GM23338 (cell line): ENCODE results near the gene YPEL2.

Experiments used
- ETS1 ChIP-seq: IDR thresholded peaks from 2 replicates; pipeline ENCODE4 v1.6.1; 2016; ENCODE audit warnings: antibody characterized with exemption
- EZH2 ChIP-seq: fragments of 200-600 bp; sonication (generic); IDR thresholded peaks from one replicate; pipeline ENCODE4 v1.8.0; 2017; ENCODE audit warnings: antibody characterized with exemption, mild to moderate bottlenecking, low read depth; ENCODE audit not compliant: unreplicated experiment
- EZH2phosphoT487 ChIP-seq: fragments of 200-600 bp; sonication (generic); IDR thresholded peaks from one replicate; pipeline ENCODE4 v1.8.1; 2018; ENCODE audit warnings: antibody characterized with exemption; ENCODE audit not compliant: unreplicated experiment
- JUNB ChIP-seq: IDR thresholded peaks from one replicate; pipeline ENCODE4 v1.6.1; 2016; ENCODE audit warnings: antibody characterized with exemption; ENCODE audit not compliant: unreplicated experiment
- POLR2AphosphoS5 ChIP-seq: IDR thresholded peaks from 2 replicates; pipeline ENCODE4 v1.6.1; 2016; ENCODE audit warnings: antibody characterized with exemption, low read depth
- REST ChIP-seq: IDR thresholded peaks from one replicate; pipeline ENCODE4 v1.6.1; 2018; ENCODE audit warnings: antibody characterized with exemption; ENCODE audit not compliant: unreplicated experiment
- TF ChIP-seq, protein P1 (sequence below), 2 experiments: fragments of 200-600 bp in 1 of 2; sonication (generic) in 1 of 2; conservative IDR thresholded peaks; 2 replicates each; pipeline versions ENCODE4 v1.5.1 to v1.6.1; 2016 to 2017; ENCODE audit warnings: antibody characterized with exemption in 2 of 2, low read depth in 2 of 2, mild to moderate bottlenecking in 2 of 2, moderate library complexity in 1 of 2

- TF ChIP-seq, protein P1, sequence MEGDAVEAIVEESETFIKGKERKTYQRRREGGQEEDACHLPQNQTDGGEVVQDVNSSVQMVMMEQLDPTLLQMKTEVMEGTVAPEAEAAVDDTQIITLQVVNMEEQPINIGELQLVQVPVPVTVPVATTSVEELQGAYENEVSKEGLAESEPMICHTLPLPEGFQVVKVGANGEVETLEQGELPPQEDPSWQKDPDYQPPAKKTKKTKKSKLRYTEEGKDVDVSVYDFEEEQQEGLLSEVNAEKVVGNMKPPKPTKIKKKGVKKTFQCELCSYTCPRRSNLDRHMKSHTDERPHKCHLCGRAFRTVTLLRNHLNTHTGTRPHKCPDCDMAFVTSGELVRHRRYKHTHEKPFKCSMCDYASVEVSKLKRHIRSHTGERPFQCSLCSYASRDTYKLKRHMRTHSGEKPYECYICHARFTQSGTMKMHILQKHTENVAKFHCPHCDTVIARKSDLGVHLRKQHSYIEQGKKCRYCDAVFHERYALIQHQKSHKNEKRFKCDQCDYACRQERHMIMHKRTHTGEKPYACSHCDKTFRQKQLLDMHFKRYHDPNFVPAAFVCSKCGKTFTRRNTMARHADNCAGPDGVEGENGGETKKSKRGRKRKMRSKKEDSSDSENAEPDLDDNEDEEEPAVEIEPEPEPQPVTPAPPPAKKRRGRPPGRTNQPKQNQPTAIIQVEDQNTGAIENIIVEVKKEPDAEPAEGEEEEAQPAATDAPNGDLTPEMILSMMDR (conservative IDR thresholded peaks at IDR 0.05; ENCODE audit: low read depth in 2 of 2): no peak
- TF ChIP-seq EZH2: no peak
- no peak for TF ChIP-seq POLR2AphosphoS5
- TF ChIP-seq JUNB: no peak
- no peak for TF ChIP-seq EZH2phosphoT487
- no peak for TF ChIP-seq ETS1
- no peak for TF ChIP-seq REST
Observed at GRCh38 chr17:59436900-59437299, 105.4 kb downstream of the YPEL2 start.
